Adrenal gland (tissue), 12 donors: ENCODE results near the gene LY6G6C. TPM values are rescaled to one million over a fixed set of nuclear protein-coding genes. Genes with fewer than 3 reads are reported as not detected.

Source experiments
- DNase-seq, 7 donors: peaks; one replicate each; pipeline ENCODE4 v3.0.0-alpha.2; 2019 to 2020
- H3K27ac ChIP-seq, 5 donors: fragments of 200-600 bp; sonication (generic) in 4 of 5; 1 replicate in 3 of 5; 2 replicates in 2 of 5; pipeline versions ENCODE4 v1.5.1 to v1.8.0; 2016 to 2020; ENCODE audit warnings: mild to moderate bottlenecking in 1 of 5
- H3K27me3 ChIP-seq: fragments of 200-600 bp; 2 replicates; pipeline ENCODE4 v1.8.0; 2021
- H3K36me3 ChIP-seq, 2 donors: fragments of 200-600 bp; replicated peaks in 1 of 2; 1 replicate in 1 of 2; 2 replicates in 1 of 2; pipeline versions ENCODE4 v1.5.1 to v1.8.0; 2018 to 2022
- H3K4me1 ChIP-seq, 2 donors: fragments of 200-600 bp; replicated peaks in 1 of 2; 1 replicate in 1 of 2; 2 replicates in 1 of 2; pipeline versions ENCODE4 v1.5.1 to v1.8.0; 2018 to 2021
- H3K4me3 ChIP-seq, 4 donors: fragments of 200-600 bp; sonication (generic) in 3 of 4; one replicate each; pipeline ENCODE4 v1.5.1; 2016 to 2018
- H3K9me3 ChIP-seq, 3 donors: fragments of 200-600 bp; sonication (generic) in 1 of 3; replicated peaks in 1 of 3; 1 replicate in 2 of 3; 2 replicates in 1 of 3; pipeline versions ENCODE4 v1.5.1 to v1.8.0; 2016 to 2021
- CTCF ChIP-seq, 6 experiments: fragments of 450-650 bp in 4 of 6; fragments of 200-600 bp in 2 of 6; sonication (generic) in 1 of 6; IDR thresholded peaks; 1 replicate in 5 of 6; 2 replicates in 1 of 6; pipeline versions ENCODE4 v1.5.1 to v1.8.0; 2016 to 2021; ENCODE audit warnings: antibody characterized with exemption in 6 of 6, mild to moderate bottlenecking in 2 of 6, moderate library complexity in 1 of 6
- POLR2A ChIP-seq, 2 donors: fragments of 450-650 bp; IDR thresholded peaks; one replicate each; pipeline ENCODE4 v1.6.1; 2017; ENCODE audit warnings: antibody characterized with exemption in 2 of 2, mild to moderate bottlenecking in 2 of 2, moderate library complexity in 1 of 2
- WGBS, 4 donors: extraction: QIAGEN DNeasy Blood & Tissue Kit in 2 of 4; methylation state at CpG; one replicate each; pipeline versions ENCODE4 v1.1.5 to v1.1.7; 2013 to 2017; 5-methylcytosine and 5-hydroxymethylcytosine counted together
- intact Hi-C, 2 donors: fragments of 100-400 bp; cut with DNase I; formaldehyde crosslinking; loops; one replicate each; pipeline versions ENCODE4 v1.14.1 to v1.15.0; 2022 to 2023
- polyA plus RNA-seq, 3 donors: library from polyadenylated mRNA; stranded (reverse); fragments of 200-250 nt in 2 of 3; fragments of 350-450 nt in 1 of 3; fragmentation: Illumina TruSeq in 1 of 3; extraction: RNeasy Lipid Tissue Mini Kit (QIAGEN cat#74804) in 1 of 3; gene quantifications; one replicate each; pipeline ENCODE4 v1.2.3, GENCODE V29; 2013 to 2014
- total RNA-seq, 9 donors: library from RNA; depleted of rRNA in 4 of 9; stranded (reverse); fragments of >200 nt in 4 of 9; fragments of 120-200 nt in 1 of 9; fragmentation: NEBNext Ultra II Directional in 1 of 9; extraction: Animal tissue kit (Norgen Biotek cat#: 25700) in 1 of 9; gene quantifications; one replicate each; pipeline versions ENCODE4 v1.1.0 to v1.2.4, GENCODE V29; 2013 to 2023
- donor health status: healthy with polysubstance abuse.
- donor health status: Bipolar disorder and iron deficiency.
- donor health status: DM: yes; HTN: yes; CAD: no.
- donor health status: DM: no; HTN: no; CAD: no.
- donor health status: DM: no; HTN: no; CAD: no.
- donor health status: DM: yes; HTN: yes; CAD: no.

Gene LY6G6C
- total and polyA plus RNA-seq, 12 donors = not detected

- intact Hi-C loops = no loop called here
- DNase-seq = no peak
- no peaks in the 10 kb centered on the region for H3K9me3 ChIP-seq
- WGBS, 4 donors = 93 to 95% (median 94%) methylated on average over 2 to 4 of the region's 4 CpGs
- H3K4me3 ChIP-seq = no peak overlapping the region
- no peaks in the 10 kb centered on the region for H3K4me1 ChIP-seq
- no peaks in the 10 kb centered on the region for H3K27me3 ChIP-seq
- no peaks in the 10 kb centered on the region for H3K36me3 ChIP-seq
- no peak overlapping the region for H3K27ac ChIP-seq
- TF ChIP-seq POLR2A (IDR thresholded peaks at IDR 0.05) (no peak), CTCF (IDR thresholded peaks at IDR 0.05) (no peak)
These were observed 42.7 kb upstream of the LY6G6C start for GRCh38 chr6:31764198-31764597.

- Histone ChIP-seq H3K27me3 (no peaks in the 10 kb centered on the region), H3K4me3 (no peak overlapping the region), H3K4me1 (no peaks in the 10 kb centered on the region), H3K27ac (peak overlapping the region in 1 of 5 donors; percentile 1), H3K36me3 (no peaks in the 10 kb centered on the region), H3K9me3 (no peaks in the 10 kb centered on the region)
- 33 to 73% (median 44%) methylated on average over 1 of the region's 1 CpG for WGBS, 4 donors
- DNase-seq = no peak
- intact Hi-C loops = no loop called here
- TF ChIP-seq POLR2A (IDR thresholded peaks at IDR 0.05) = no peak
- no peak for TF ChIP-seq CTCF (IDR thresholded peaks at IDR 0.05)
These were observed 42.0 kb upstream of the LY6G6C start for GRCh38 chr6:31763619-31763940.

DNA sequence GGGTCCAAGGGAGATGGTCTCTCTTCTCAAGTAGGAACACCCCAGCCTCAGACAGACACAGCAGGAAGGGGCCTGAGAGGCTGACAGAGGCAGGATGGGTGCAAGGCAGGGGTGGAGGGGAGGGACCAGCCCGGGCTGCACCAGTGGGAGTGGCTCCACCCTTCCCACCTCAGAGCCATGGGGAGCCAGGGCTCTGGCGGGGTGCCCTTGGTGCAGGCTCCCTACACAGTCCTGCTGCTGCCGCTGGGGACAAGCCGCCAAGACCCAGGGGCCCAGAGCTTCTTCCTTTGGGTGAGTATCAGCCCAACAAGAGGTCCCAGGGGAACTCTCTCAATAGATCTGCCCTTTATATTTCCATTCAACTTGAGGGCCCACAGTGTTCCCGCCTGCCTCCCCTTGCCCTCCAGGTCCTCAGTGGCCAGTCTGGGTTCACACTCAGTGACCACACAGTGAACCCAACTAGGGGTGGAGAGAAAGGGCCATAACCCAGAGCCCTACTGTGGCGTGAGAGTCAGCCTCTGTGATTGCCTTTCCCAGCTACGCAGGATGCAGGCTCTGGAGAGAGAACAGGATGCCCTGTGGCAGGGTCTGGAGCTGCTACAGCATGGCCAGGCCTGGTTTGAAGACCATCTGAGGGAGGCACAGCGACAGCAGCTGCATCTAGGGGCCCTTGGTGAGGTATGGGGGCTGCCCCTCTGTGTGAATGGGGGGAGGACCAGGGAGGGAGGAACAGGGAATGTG is 41.5 kb upstream of the LY6G6C start:
- Histone ChIP-seq H3K9me3 (no peaks in the 10 kb centered on the region), H3K36me3 (no peaks in the 10 kb centered on the region), H3K27me3 (no peaks in the 10 kb centered on the region), H3K27ac (peak overlapping the region in 1 of 5 donors; percentile 1), H3K4me3 (no peak overlapping the region), H3K4me1 (no peaks in the 10 kb centered on the region)
- whole genome bisulfite sequencing, 4 donors = 69 to 85% (median 77%) methylated on average over 2 to 8 of the region's 8 CpGs
- intact Hi-C loops = no loop called here
- no peak for DNase-seq
- TF ChIP-seq CTCF (IDR thresholded peaks at IDR 0.05) (no peak), POLR2A (IDR thresholded peaks at IDR 0.05) (no peak)

GRCh38 chr6:31762356-31762755 is 40.8 kb upstream of the LY6G6C start, which contains the start of gene SAPCD1:
SAPCD1 (plus strand) TSS chr6:31762656; CDS start chr6:31763055, 399 bp downstream.
- Histone ChIP-seq H3K36me3 (no peaks in the 10 kb centered on the region), H3K4me3 (no peak within 1 kb of the TSS), H3K4me1 (no peaks in the 10 kb centered on the region), H3K9me3 (no peaks in the 10 kb centered on the region), H3K27ac (peak within 1 kb of the TSS in 1 of 5 donors; percentile 1), H3K27me3 (no peaks in the 10 kb centered on the region)
- WGBS, 4 donors = 80 to 92% (median 84%) methylated on average over 4 of the region's 4 CpGs
- DNase-seq = no peak
- intact Hi-C loops = no loop called here
- TF ChIP-seq CTCF (IDR thresholded peaks at IDR 0.05) (no peak), POLR2A (IDR thresholded peaks at IDR 0.05) (no peak)
